Endothelial cell of umbilical vein (primary cell): ENCODE measurements around the gene SLC22A23. TPM values are rescaled to one million over a fixed set of nuclear protein-coding genes. Genes with fewer than 3 reads are reported as not detected.
A peak's percentile ranks its signal among the peaks of the same experiment; 100 is the strongest.

ENCODE experiments used
- BruUV-seq: library from RNA; stranded (reverse); fragments of 400-500 nt; replicated peaks from 2 replicates; lab custom pipeline; 2021; lab: Mats Ljungman, UMichigan
- CTCF ChIA-PET: fragments of 300-600, 350-600 bp; sonication (Branson Sonifier 250); formaldehyde crosslinking; loops from one replicate; lab custom pipeline; 2021; ENCODE audit warnings: antibody characterized with exemption, inconsistent platforms; lab: Charles Lee
- POLR2A ChIA-PET: fragments of 300-600, 350-600 bp; sonication (Branson Sonifier 250); formaldehyde crosslinking; loops from one replicate; lab custom pipeline; 2021; ENCODE audit warnings: antibody characterized with exemption, inconsistent platforms; lab: Charles Lee
- DNase-seq: peaks from one replicate; pipeline ENCODE4 v3.0.0-alpha.2; 2011; ENCODE audit warnings: low read depth, low spot score
- FAIRE-seq: peaks from 2 replicates; lab custom pipeline; 2011; peaks lifted over from hg19 to GRCh38; lab: Jason Lieb, UNC
- H2AFZ ChIP-seq: 2 replicates; pipeline ENCODE4 v1.6.0; 2012; ENCODE audit warnings: low read depth, low read length, control low read depth, inconsistent platforms
- H3K27ac ChIP-seq: 2 replicates; pipeline ENCODE4 v1.5.1; 2011; ENCODE audit warnings: low read depth, mild to moderate bottlenecking, control low read depth, low read length, moderate library complexity; ENCODE audit not compliant: insufficient read depth
- H3K27me3 ChIP-seq, 2 experiments: 2 replicates each; pipeline versions ENCODE4 v1.6.0 to v1.6.1; 2011; ENCODE audit warnings: low read length in 2 of 2, mixed read lengths in 1 of 2; ENCODE audit not compliant: control insufficient read depth in 2 of 2, insufficient read depth in 2 of 2
- H3K36me3 ChIP-seq, 2 experiments: 2 replicates in 1 of 2; 3 replicates in 1 of 2; pipeline ENCODE4 v1.5.1; 2011; ENCODE audit warnings: low read length in 2 of 2, mild to moderate bottlenecking in 1 of 2, moderate library complexity in 1 of 2; ENCODE audit not compliant: control insufficient read depth in 2 of 2, insufficient read depth in 2 of 2; ENCODE audit errors: extremely low read depth in 1 of 2
- H3K4me1 ChIP-seq: 3 replicates; pipeline ENCODE4 v1.5.1; 2011; ENCODE audit warnings: mild to moderate bottlenecking, low read length; ENCODE audit not compliant: control insufficient read depth, insufficient read depth; ENCODE audit errors: extremely low read depth
- H3K4me2 ChIP-seq: 2 replicates; pipeline ENCODE4 v1.6.1; 2011; ENCODE audit warnings: low read length, control low read depth, mixed read lengths; ENCODE audit not compliant: insufficient read depth
- H3K4me3 ChIP-seq, 3 experiments: fragments of 200-600 bp in 1 of 3; sonication (generic), shearing (Covaris generic) in 1 of 3; replicated peaks in 1 of 3; 2 replicates each; pipeline ENCODE4 v1.5.1; 2011 to 2016; ENCODE audit warnings: control low read depth in 3 of 3, low read length in 3 of 3, mild to moderate bottlenecking in 2 of 3, inconsistent platforms in 1 of 3, low read depth in 1 of 3, moderate library complexity in 1 of 3; ENCODE audit not compliant: insufficient read depth in 1 of 3
- H3K79me2 ChIP-seq: 2 replicates; pipeline ENCODE4 v1.6.0; 2012; ENCODE audit warnings: low read length, inconsistent platforms; ENCODE audit not compliant: control insufficient read depth, insufficient read depth
- H3K9ac ChIP-seq: replicated peaks from 2 replicates; pipeline ENCODE3; 2011; ENCODE audit warnings: low read length, control low read depth; ENCODE audit not compliant: insufficient read depth; ENCODE audit errors: extremely low read depth
- H3K9me1 ChIP-seq: replicated peaks from 3 replicates; pipeline ENCODE4 v1.6.0; 2011; ENCODE audit warnings: mild to moderate bottlenecking, low read length; ENCODE audit not compliant: control insufficient read depth, insufficient read depth; ENCODE audit errors: extremely low read depth
- H3K9me3 ChIP-seq: replicated peaks from 2 replicates; pipeline ENCODE4 v1.5.1; 2012; ENCODE audit warnings: low read length, inconsistent platforms; ENCODE audit not compliant: control insufficient read depth, insufficient read depth
- H4K20me1 ChIP-seq: replicated peaks from 2 replicates; pipeline ENCODE3; 2011; ENCODE audit warnings: mild to moderate bottlenecking, low read length; ENCODE audit not compliant: control insufficient read depth, insufficient read depth; ENCODE audit errors: extremely low read depth
- GATA2 ChIP-seq: IDR thresholded peaks from 2 replicates; pipeline ENCODE4 v1.7.0; 2011; ENCODE audit warnings: low read depth, mild to moderate bottlenecking, moderate library complexity, mixed read lengths, low read length; ENCODE audit not compliant: insufficient read length, insufficient read depth
- MAX ChIP-seq: IDR thresholded peaks from 2 replicates; pipeline ENCODE4 v1.6.1; 2011; ENCODE audit not compliant: insufficient read depth, insufficient read length
- dilution Hi-C: fragments of 300-500 bp; cut with MboI; formaldehyde crosslinking; loops from one replicate; pipeline ENCODE4 v1.15.0; 2019; ENCODE audit warnings: low sequenced_read_pairs; ENCODE audit not compliant: extremely low pct_ligation_motif_present
- intact Hi-C: fragments of 100-400 bp; cut with micrococcal nuclease; formaldehyde crosslinking; loops from one replicate; pipeline ENCODE4 v1.10.0; 2022
- polyA plus RNA-seq, 4 experiments: library from polyadenylated mRNA; depleted of rRNA in 3 of 4; stranded (reverse) in 3 of 4; unstranded in 1 of 4; fragments of >200 nt; gene quantifications; 2 replicates each; pipeline versions ENCODE4 v1.2.1 to v1.2.3, GENCODE V29; 2011 to 2012; ENCODE audit warnings: missing spikeins in 1 of 4
- total RNA-seq: library from RNA; stranded (reverse); gene quantifications from 2 replicates; pipeline ENCODE4 v1.2.3, GENCODE V29; 2021
- TF ChIP-seq, protein P1 (sequence below), 2 donors: IDR thresholded peaks; 1 replicate in 1 of 2; 2 replicates in 1 of 2; pipeline ENCODE4 v1.5.1; 2011; ENCODE audit warnings: low read length in 2 of 2, mild to moderate bottlenecking in 2 of 2, moderate library complexity in 2 of 2, control low read depth in 1 of 2, inconsistent platforms in 1 of 2, low read depth in 1 of 2; ENCODE audit not compliant: insufficient read depth in 1 of 2; ENCODE audit errors: extremely low read depth in 1 of 2

SLC22A23 gene
- total and polyA plus RNA-seq, 2 donors (not counting 3 experiments of a cell fraction or from before 2014, with no cell fraction given) = 4.2 to 14.3 TPM

DNA sequence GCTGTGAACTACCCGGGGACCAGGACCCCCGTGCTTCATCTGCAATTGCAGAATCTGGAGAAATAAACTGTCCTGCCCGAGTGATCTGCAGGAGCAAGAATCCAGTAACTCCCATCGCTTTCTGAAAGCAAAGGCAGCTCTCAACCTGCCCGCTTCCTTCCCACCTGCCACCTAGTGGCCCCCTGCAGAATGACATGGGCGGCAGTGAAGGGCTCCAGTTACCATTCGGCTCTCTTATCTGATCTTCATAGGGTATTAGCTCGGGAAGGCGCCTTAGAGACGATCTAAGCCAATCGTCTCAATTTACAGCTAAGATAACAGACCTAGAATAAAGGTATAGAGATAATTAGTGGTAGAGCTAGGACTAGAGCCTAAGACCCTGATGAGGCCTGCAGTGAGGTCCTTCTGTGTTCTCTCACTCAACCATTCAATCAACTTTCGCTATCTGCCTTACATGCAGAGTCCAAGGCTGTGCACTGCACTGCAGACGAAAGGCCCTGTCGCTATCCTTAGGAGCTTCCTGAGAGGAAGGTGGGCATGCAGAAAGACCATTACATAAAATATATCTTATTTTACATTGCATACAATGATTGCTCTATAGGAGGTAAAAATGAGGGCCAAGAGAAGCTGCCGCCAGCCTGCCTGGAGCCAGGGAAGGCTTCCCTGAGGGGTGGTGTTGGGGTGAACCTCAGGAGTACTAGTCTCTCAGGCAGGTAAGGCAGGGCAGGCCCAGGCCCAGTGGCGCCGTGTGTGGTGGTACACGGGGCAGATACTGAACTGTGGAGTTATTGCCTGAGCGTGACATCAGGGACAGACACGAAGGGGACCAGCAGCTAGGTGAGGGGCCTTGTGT lies 205.2 kb downstream of the SLC22A23 start:
- POLR2A ChIA-PET = interaction anchor here (0.5 to 1.1 kb wide), 3 partner anchors 94 to 359 kb away, joined by 3 to 5 read pairs (median 3); partner anchors contain the start of genes BPHL and TUBB2A
- H3K27ac ChIP-seq = no peak overlapping the region
- intact Hi-C loops = loop anchor here (1.0 kb wide), 4 partner anchors 88 to 252 kb away; partner anchors contain the start of genes NQO2 and TUBB2A

More for the DNA sequence above, 205.2 kb downstream of the SLC22A23 start:
- H3K9me3 ChIP-seq = no peaks in the 10 kb centered on the region
- no TSS peak for BruUV-seq
- H3K36me3 ChIP-seq = no peaks in the 10 kb centered on the region
- CTCF ChIA-PET = interaction anchor here (0.7 to 5.3 kb wide), 56 partner anchors 9 to 756 kb away, joined by 3 to 121 read pairs (median 4); partner anchors contain the start of genes BPHL, NQO2, RIPK1 and TUBB2A
- H3K27me3 ChIP-seq = peaks cover 11 to 14% of the 10 kb centered on the region in 2 experiments
- peak; percentile 79 for DNase-seq
- peak; percentile 97 for FAIRE-seq
- no peaks in the 10 kb centered on the region for H4K20me1 ChIP-seq
- dilution Hi-C loops = no loop called here
- no peaks in the 10 kb centered on the region for H3K9me1 ChIP-seq
- H3K9ac ChIP-seq = no peak overlapping the region
- H3K4me3 ChIP-seq = no peak overlapping the region
- H3K79me2 ChIP-seq = no peaks in the 10 kb centered on the region
- H2AFZ ChIP-seq = peak overlapping the region; percentile 50
- TF ChIP-seq, protein P1, sequence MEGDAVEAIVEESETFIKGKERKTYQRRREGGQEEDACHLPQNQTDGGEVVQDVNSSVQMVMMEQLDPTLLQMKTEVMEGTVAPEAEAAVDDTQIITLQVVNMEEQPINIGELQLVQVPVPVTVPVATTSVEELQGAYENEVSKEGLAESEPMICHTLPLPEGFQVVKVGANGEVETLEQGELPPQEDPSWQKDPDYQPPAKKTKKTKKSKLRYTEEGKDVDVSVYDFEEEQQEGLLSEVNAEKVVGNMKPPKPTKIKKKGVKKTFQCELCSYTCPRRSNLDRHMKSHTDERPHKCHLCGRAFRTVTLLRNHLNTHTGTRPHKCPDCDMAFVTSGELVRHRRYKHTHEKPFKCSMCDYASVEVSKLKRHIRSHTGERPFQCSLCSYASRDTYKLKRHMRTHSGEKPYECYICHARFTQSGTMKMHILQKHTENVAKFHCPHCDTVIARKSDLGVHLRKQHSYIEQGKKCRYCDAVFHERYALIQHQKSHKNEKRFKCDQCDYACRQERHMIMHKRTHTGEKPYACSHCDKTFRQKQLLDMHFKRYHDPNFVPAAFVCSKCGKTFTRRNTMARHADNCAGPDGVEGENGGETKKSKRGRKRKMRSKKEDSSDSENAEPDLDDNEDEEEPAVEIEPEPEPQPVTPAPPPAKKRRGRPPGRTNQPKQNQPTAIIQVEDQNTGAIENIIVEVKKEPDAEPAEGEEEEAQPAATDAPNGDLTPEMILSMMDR (IDR thresholded peaks at IDR 0.05; ENCODE audit: extremely low read depth in 1 of 2, insufficient read depth in 1 of 2, low read depth in 1 of 2, low read length in 2 of 2) = peak; percentile 95 to 97
- no peak for TF ChIP-seq MAX
- peak; percentile 86 for TF ChIP-seq GATA2
- H3K4me1 ChIP-seq = no peaks in the 10 kb centered on the region
- no peak overlapping the region for H3K4me2 ChIP-seq
